ENCODE measurements around the gene NHSL2. TPM values are rescaled to one million over a fixed set of nuclear protein-coding genes. Genes with fewer than 3 reads are reported as not detected.

The NHSL2 gene
- total and polyA plus RNA-seq, 2 experiments from 2014 or later, result 4.7 to 9.5 TPM

- Histone ChIP-seq H3K79me2 (replicated peaks; ENCODE audit: insufficient read depth) (no peaks in the 10 kb centered on the region), H3K27ac (ENCODE audit: low read depth) (no peak overlapping the region), H3K4me1 (ENCODE audit: insufficient read depth) (no peaks in the 10 kb centered on the region), H2AFZ (no peak overlapping the region), H3F3A (replicated peaks; ENCODE audit: low read depth) (no peaks in the 10 kb centered on the region), H3K4me3 (no peak overlapping the region), H3K4me2 (no peak overlapping the region), H4K20me1 (replicated peaks; ENCODE audit: insufficient read depth) (no peaks in the 10 kb centered on the region), H3K36me3 (ENCODE audit: insufficient read depth) (no peaks in the 10 kb centered on the region), H3K9me2 (ENCODE audit: insufficient read depth) (no peaks in the 10 kb centered on the region), H3K27me3 (ENCODE audit: insufficient read depth) (no peaks in the 10 kb centered on the region)
- ATAC-seq (no peak), DNase-seq (ENCODE audit: low spot score) (no peak)
- H3K36me3 Mint-ChIP-seq (ENCODE audit: low read depth), result no peaks in the 10 kb centered on the region; the same call in 2 of the 3 replicates
- H3K27ac Mint-ChIP-seq, result no peak overlapping the region
- 0 out of 3 replicates have a peak, but pooled peaks cover 6% of the 10 kb centered on the region for H3K9me3 Mint-ChIP-seq
- 0 out of 3 replicates have a peak, but pooled peaks cover 2% of the 10 kb centered on the region for H3K4me1 Mint-ChIP-seq
- H3K4me3 Mint-ChIP-seq, result no peak overlapping the region
- H3K27me3 Mint-ChIP-seq (ENCODE audit: insufficient read depth, low read depth, poor library complexity), result peaks cover 2% of the 10 kb centered on the region
- TF ChIP-seq STAT1 (IDR thresholded peaks at IDR 0.05; ENCODE audit: unreplicated experiment) (no peak), JUNB (IDR thresholded peaks at IDR 0.05; ENCODE audit: unreplicated experiment) (no peak), CREB1 (CRISPR knock-in tag; IDR thresholded peaks at IDR 0.05; ENCODE audit: low read depth) (no peak), EZH2 (IDR thresholded peaks at IDR 0.05; ENCODE audit: low read depth, unreplicated experiment) (no peak), NANOG (IDR thresholded peaks at IDR 0.05; ENCODE audit: borderline replicate concordance) (no peak)
These were observed 4.5 kb upstream of the NHSL2 start for GRCh38 chrX:71906144-71906543.

- Histone ChIP-seq H2AFZ (no peak overlapping the region), H3K27me3 (ENCODE audit: insufficient read depth) (no peaks in the 10 kb centered on the region)
- ATAC-seq, result no peak
- TF ChIP-seq ETS1 (IDR thresholded peaks at IDR 0.05) (no peak), CTCF (conservative IDR thresholded peaks at IDR 0.05; ENCODE audit: low read depth in 2 of 2) (no peak), ZNF331 (CRISPR knock-in tag; IDR thresholded peaks at IDR 0.05; ENCODE audit: low read depth) (no peak), CREB1 (CRISPR knock-in tag; IDR thresholded peaks at IDR 0.05; ENCODE audit: low read depth) (no peak), POLR2AphosphoS5 (IDR thresholded peaks at IDR 0.05; ENCODE audit: low read depth) (no peak), ZNF462 (CRISPR knock-in tag; IDR thresholded peaks at IDR 0.05) (no peak), EZH2phosphoT487 (IDR thresholded peaks at IDR 0.05; ENCODE audit: unreplicated experiment) (no peak)
These were observed 2.3 kb upstream of the NHSL2 start for GRCh38 chrX:71908387-71908786.

More at GRCh38 chrX:71908387-71908786, 2.3 kb upstream of the NHSL2 start:
- Histone ChIP-seq H3K36me3 (ENCODE audit: insufficient read depth) (no peaks in the 10 kb centered on the region), H3K27ac (ENCODE audit: low read depth) (no peak overlapping the region), H3K4me1 (ENCODE audit: insufficient read depth) (no peaks in the 10 kb centered on the region), H4K20me1 (replicated peaks; ENCODE audit: insufficient read depth) (no peaks in the 10 kb centered on the region), H3K79me2 (replicated peaks; ENCODE audit: insufficient read depth) (peaks cover 9% of the 10 kb centered on the region; the same call in 1 of the 2 replicates), H3K9me2 (ENCODE audit: insufficient read depth) (no peaks in the 10 kb centered on the region), H3K4me2 (no peak overlapping the region), H3K4me3 (no peak overlapping the region), H3F3A (replicated peaks; ENCODE audit: low read depth) (no peaks in the 10 kb centered on the region)
- no peak overlapping the region for H3K4me3 Mint-ChIP-seq
- no peaks in the 10 kb centered on the region; the same call in 2 of the 3 replicates for H3K36me3 Mint-ChIP-seq (ENCODE audit: low read depth)
- no peak overlapping the region for H3K27ac Mint-ChIP-seq
- H3K4me1 Mint-ChIP-seq, result peaks cover 10% of the 10 kb centered on the region
- DNase-seq (ENCODE audit: low spot score), result no peak
- peaks cover 2% of the 10 kb centered on the region for H3K27me3 Mint-ChIP-seq (ENCODE audit: insufficient read depth, low read depth, poor library complexity)
- no peaks in the 10 kb centered on the region for H3K9me3 Mint-ChIP-seq

Measured in GM23338 (cell line).